Stimulated activated CD4-positive, alpha-beta T cell treated with anti-CD3 and anti-CD28 coated beads, Interleukin-12 subunit alpha, Interleukin-12 subunit beta, amount 100 ng/mL, for 48 hours (primary cell): ENCODE results near the gene MAF.

Experiments used
- DNase-seq, 3 donors: peaks; one replicate each; pipeline ENCODE4 v3.0.0-alpha.2; 2020; ENCODE audit warnings: low read depth in 2 of 3, low spot score in 1 of 3

MAF gene

GRCh38 chr16:79592186-79592585, 8.4 kb downstream of the MAF start:
- no peak for DNase-seq

GRCh38 chr16:79589601-79590102, 10.9 kb downstream of the MAF start:
- DNase-seq, result no peak

- no peak for DNase-seq
These were observed 12.6 kb downstream of the MAF start for GRCh38 chr16:79587897-79588296.

GRCh38 chr16:79587296-79587695, 13.2 kb downstream of the MAF start:
- no peak for DNase-seq

- no peak for DNase-seq
These were observed 17.7 kb downstream of the MAF start for GRCh38 chr16:79582789-79583188.

GRCh38 chr16:79580453-79581191, 19.9 kb downstream of the MAF start:
- no peak for DNase-seq

- DNase-seq, result no peak
These were observed 23.9 kb downstream of the MAF start for GRCh38 chr16:79576602-79577001.

- no peak for DNase-seq
These were observed 26.7 kb downstream of the MAF start for GRCh38 chr16:79573884-79574283.

- DNase-seq, result no peak
These were observed 27.5 kb downstream of the MAF start for GRCh38 chr16:79573071-79573470.

- no peak for DNase-seq
These were observed 28.5 kb downstream of the MAF start for GRCh38 chr16:79571903-79572535.

- no peak for DNase-seq
These were observed 29.3 kb downstream of the MAF start for GRCh38 chr16:79571065-79571902.

- DNase-seq, result no peak
These were observed 35.8 kb downstream of the MAF start for GRCh38 chr16:79564671-79565107.

- DNase-seq, result no peak
These were observed 36.6 kb downstream of the MAF start for GRCh38 chr16:79563921-79564320.

- DNase-seq, result no peak
These were observed 38.2 kb downstream of the MAF start for GRCh38 chr16:79562166-79562823.

GRCh38 chr16:79561729-79562128, 38.8 kb downstream of the MAF start:
- DNase-seq, result no peak

- DNase-seq, result no peak
These were observed 39.6 kb downstream of the MAF start for GRCh38 chr16:79560923-79561322.

GRCh38 chr16:79560318-79560717, 40.2 kb downstream of the MAF start:
- DNase-seq, result no peak

GRCh38 chr16:79559532-79559931, 41.0 kb downstream of the MAF start:
- DNase-seq, result no peak

- DNase-seq, result no peak
These were observed 43.1 kb downstream of the MAF start for GRCh38 chr16:79557421-79557820.

- DNase-seq, result no peak
These were observed 45.6 kb downstream of the MAF start for GRCh38 chr16:79554912-79555311.

GRCh38 chr16:79550373-79550772, 50.2 kb downstream of the MAF start:
- DNase-seq, result no peak
